ENCODE results near the gene ARHGAP33. TPM values are rescaled to one million over a fixed set of nuclear protein-coding genes. Genes with fewer than 3 reads are reported as not detected.
"Not testable (repeated sequence)": the region's sequence is repeated elsewhere in the genome, so short reads cannot be mapped to it uniquely, and the experiment has no call there.

ARHGAP33 gene
- total RNA-seq, 3 donors from 2014 or later, result 5.5 to 6.9 (median 6.2) TPM

DNA sequence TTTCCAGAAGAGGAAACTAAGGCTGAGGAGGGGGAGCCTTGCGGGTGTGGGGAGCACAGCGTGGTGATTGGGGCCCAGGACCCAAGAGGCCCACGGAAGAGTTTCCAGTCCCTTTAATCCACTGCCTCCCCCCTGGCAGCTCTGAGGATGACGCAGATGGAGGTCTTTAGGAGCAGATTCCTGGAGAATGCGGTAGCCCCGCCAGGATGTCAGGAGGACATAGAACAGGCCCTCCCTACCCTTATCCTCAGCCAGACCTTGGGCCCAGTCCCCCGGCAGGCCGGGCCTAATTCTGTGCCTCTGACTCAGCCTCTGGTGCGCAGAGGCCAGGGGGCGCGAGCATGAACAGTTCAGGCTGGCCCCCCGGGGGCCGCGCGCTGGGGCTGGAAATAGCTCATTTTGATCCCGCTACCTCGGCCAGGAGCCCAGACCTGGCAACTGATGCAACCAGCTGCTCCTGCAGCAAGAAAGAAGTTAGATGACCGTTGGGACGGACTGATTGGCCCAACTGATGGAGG is 18.1 kb upstream of the ARHGAP33 start:
- ATAC-seq, result peak in 1 of 2 donors; percentile 6
- no peak for DNase-seq
- H3K27me3 Mint-ChIP-seq (ENCODE audit: low read depth), result peaks cover 5% of the 10 kb centered on the region

DNA sequence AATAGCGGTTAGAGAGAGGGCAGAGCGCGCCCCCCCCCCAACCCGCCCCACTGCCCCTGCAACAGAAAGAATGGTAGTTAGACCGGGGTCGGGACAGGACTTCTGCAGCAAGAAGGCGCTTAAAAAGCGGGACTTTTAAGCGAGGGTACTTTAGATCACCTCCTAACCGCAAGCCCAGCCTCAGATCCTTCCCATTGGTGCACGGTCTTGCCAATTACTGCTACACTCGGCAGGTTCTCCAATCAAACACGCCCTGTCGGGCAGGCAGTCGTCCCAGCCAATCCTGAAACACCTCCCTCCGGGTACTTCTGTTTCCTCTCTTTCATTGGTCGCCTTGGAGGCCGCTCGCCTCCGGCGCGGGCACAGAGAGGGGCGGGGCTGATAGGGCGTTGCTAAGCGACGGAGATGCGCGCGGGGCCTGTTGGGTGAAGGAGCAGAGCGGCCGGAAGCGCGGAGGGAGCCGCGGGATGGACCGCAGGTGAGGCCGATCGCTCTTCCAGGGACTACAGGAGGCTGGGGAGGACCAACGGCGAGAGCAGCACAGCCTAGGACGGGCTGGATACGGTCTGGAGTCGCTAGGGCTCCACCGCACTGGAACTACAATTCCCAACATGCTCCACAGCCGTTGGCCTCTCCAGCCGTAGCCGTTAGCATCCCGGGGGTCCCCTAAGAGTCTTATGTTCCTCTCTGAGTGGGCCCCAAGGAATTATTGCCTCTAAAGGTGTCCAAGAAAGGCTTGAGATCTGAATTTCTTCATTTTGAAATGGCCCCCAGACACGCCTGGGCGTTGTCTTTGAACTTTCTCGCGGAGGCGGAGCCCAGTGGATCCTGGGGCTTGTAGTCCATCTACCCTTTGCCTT is 17.4 kb upstream of the ARHGAP33 start, which contains the start of gene PROSER3:
TSS of gene PROSER3 (plus strand) at position 428 of the 860 bp plus-strand sequence. CDS start at position 468, 40 bp downstream.
- peak; percentile 95 for DNase-seq
- Mint-ChIP-seq H3K4me3 (peak within 1 kb of the TSS; percentile 95), H3K9me3 (no peaks in the 10 kb centered on the region), H3K27me3 (ENCODE audit: low read depth) (peaks cover 5% of the 10 kb centered on the region), H3K4me1 (ENCODE audit: low read depth) (peaks cover 29% of the 10 kb centered on the region), H3K36me3 (ENCODE audit: insufficient read depth) (peaks cover 10% of the 10 kb centered on the region)
- peak; percentile 98 for ATAC-seq

More for the DNA sequence above, 18.1 kb upstream of the ARHGAP33 start:
- Mint-ChIP-seq H3K4me1 (ENCODE audit: low read depth) (peaks cover 29% of the 10 kb centered on the region), H3K4me3 (peak overlapping the region; percentile 95), H3K9me3 (no peaks in the 10 kb centered on the region), H3K36me3 (ENCODE audit: insufficient read depth) (peaks cover 10% of the 10 kb centered on the region)

DNA sequence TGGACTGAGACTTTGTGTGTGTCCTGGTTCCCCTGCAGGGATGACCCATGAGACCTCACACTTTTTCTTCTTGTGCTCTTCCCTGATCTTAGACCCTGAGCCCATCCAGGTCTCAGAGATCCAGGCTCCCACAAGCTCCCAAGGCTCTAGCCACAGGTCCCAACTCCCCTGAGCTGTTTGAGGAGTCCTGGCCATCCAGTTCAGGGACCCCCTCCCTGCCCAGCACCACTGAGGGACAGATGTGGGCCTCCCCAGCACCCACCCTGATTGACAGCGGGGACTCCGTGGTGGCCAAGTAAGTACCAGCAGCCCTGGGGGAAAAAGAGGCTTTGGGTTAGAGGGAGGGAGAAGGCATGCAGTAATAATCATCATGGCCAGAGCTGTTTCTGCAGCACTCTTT is 15.7 kb upstream of the ARHGAP33 start:
- DNase-seq, result no peak
- no peak for ATAC-seq
- Mint-ChIP-seq H3K27me3 (ENCODE audit: low read depth) (peaks cover 5% of the 10 kb centered on the region), H3K36me3 (ENCODE audit: insufficient read depth) (peaks cover 8% of the 10 kb centered on the region), H3K9me3 (no peaks in the 10 kb centered on the region), H3K4me3 (peak overlapping the region; percentile 59), H3K4me1 (ENCODE audit: low read depth) (peaks cover 29% of the 10 kb centered on the region)

DNA sequence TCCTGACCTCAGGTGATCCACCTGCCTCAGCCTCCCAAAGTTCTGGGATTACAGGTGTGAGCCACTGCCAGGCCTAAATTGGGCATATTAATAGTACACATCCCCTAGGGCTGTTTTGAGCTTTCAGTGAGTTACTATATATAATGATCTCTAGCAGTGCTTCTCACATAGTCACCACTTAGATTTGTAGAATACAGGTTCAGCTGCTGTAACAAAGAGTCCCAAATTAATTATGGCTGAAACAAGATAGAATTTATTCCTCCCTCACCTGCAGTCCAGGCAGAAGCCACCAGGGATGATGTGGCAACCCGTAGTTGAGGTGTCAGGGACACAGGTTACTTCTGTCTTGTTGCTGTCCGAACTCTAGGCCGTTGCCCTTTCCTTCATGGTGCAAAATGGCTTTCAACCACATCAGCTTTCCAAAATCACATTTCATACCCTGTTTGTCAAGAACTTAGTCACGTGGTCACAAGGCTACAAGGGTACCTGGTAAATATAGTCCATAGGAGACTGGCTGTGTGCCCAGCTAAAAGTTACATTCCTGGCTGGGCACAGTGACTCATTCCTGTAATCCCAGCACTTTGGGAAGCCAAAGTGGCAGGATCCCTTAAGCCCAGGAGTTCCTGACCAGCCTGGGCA is 14.5 kb upstream of the ARHGAP33 start:
- no peak for ATAC-seq
- Mint-ChIP-seq H3K9me3 (no peaks in the 10 kb centered on the region), H3K4me1 (ENCODE audit: low read depth) (peaks cover 25% of the 10 kb centered on the region), H3K27me3 (ENCODE audit: low read depth) (peaks cover 5% of the 10 kb centered on the region), H3K4me3 (no peak overlapping the region), H3K36me3 (ENCODE audit: insufficient read depth) (peaks cover 10% of the 10 kb centered on the region)
- DNase-seq, result no peak

DNA sequence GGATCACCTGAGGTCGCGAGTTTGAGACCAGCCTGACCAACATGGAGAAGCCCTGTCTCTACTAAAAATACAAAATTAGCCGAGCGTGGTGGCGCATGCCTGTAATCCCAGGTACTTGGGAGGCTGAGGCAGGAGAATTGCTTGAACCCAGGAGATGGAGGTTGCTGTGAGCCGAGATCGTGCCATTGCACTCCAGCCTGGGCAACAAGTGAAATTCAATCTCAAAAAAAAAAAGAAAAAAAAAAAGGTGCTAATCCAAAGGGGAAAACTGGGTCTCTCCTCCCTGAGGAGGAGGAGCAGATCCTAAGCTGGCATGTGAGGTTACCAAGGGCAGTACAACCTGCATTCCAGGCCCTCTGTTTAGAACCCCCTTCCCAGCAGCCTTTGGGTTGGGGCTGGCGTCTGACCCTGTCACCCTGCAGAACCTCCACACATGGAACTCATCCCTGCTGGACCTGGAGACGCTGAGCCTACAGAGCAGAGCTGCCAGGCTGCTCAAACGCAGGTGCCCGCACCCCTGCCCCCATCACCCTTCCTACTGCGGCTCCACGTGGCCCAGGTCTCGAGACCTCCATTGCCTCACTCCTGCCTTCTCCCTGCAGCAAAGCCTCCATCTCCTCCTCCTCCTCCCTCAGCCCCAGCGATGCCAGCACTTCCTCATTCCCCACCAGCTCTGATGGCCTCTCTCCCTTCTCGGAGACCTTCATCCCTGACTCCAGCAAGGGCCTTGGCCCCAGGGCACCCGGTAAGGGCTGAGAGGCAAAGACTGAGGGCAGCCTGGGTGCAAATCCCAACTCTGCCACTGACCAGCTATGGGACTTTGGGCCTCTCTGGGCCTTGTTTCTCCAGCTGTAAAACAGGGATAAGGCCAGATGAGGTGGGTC is 10.7 kb upstream of the ARHGAP33 start:
- peaks cover 16% of the 10 kb centered on the region for H3K36me3 Mint-ChIP-seq (ENCODE audit: insufficient read depth)
- H3K27me3 Mint-ChIP-seq (ENCODE audit: low read depth), result no peaks in the 10 kb centered on the region
- H3K4me1 Mint-ChIP-seq (ENCODE audit: low read depth), result no peaks in the 10 kb centered on the region
- no peaks in the 10 kb centered on the region for H3K9me3 Mint-ChIP-seq
- DNase-seq, result no peak
- ATAC-seq, result no peak
- H3K4me3 Mint-ChIP-seq, result no peak overlapping the region

DNA sequence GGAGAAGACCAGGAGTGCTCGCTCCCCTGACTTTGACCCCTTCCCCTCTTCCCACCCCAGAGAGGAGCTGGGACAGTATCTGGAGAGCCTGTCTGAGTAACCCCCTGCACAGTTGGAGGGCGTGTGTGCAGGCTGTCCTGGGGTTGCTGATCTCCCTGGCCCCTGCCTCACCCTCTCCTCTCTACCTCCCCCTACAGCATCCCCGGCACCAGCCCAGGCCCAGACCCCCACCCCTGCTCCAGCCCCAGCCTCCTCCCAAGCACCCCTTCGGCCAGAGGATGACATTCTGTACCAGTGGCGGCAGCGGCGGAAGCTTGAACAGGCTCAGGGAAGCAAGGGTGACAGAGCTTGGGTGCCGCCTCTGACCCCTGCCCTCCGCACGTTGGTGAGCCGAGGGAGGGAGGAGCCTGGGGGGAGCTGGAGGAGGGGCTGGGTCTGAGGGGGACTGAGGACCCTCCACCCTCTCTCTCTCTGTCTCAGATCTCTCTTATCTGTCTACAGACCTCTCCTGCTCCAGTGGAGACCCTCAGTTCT is 8.7 kb upstream of the ARHGAP33 start:
- Mint-ChIP-seq H3K4me3 (no peak overlapping the region), H3K36me3 (ENCODE audit: insufficient read depth) (peaks cover 14% of the 10 kb centered on the region), H3K4me1 (ENCODE audit: low read depth) (no peaks in the 10 kb centered on the region), H3K27me3 (ENCODE audit: low read depth) (no peaks in the 10 kb centered on the region), H3K9me3 (no peaks in the 10 kb centered on the region)
- ATAC-seq, result no peak
- DNase-seq, result no peak

DNA sequence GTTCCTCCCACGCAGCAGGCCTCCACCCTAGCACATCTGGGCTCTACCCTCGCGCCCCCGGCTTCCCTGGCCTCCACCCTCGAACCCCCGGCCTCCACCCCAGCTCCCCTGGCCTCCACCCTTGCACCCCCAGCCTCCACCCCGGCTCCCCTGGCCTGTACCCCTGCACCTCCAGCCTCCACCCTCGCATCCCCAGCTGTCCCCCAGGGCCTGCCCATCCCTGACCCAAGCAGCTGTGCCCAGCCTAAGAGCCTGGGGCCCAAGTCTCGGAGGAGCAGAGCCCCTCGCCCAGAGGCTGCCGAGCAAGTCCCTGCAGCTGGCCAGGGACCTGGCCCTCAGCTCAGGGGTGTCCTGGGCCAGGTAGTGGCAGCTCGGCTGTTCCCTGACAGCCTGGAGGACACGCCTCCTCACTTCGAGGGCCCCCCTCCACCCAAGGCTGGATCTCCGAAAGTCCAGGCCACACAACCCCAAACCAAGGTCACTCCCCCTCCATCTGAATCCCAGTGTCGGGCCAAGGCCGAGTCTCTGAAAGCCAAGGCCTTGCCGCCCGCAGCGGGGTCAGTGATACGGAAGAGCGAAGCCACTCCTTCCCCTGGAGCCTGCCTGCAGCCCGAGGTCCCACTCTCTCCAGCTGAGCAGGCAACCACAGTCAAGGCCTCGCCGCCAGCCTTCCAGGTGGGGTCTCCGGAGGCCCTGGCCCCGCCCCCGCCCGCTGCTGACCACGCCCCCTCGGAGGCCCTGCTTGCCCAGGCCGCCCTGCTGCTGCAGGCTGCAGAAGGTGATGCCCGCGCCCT is 7.9 kb upstream of the ARHGAP33 start:
- H3K36me3 Mint-ChIP-seq (ENCODE audit: insufficient read depth), result peaks cover 9% of the 10 kb centered on the region
- H3K4me1 Mint-ChIP-seq (ENCODE audit: low read depth), result no peaks in the 10 kb centered on the region
- ATAC-seq (peak in 1 of 2 donors; percentile 23), DNase-seq (no peak)
- no peaks in the 10 kb centered on the region for H3K27me3 Mint-ChIP-seq (ENCODE audit: low read depth)
- H3K4me3 Mint-ChIP-seq, result no peak overlapping the region
- H3K9me3 Mint-ChIP-seq, result no peaks in the 10 kb centered on the region

DNA sequence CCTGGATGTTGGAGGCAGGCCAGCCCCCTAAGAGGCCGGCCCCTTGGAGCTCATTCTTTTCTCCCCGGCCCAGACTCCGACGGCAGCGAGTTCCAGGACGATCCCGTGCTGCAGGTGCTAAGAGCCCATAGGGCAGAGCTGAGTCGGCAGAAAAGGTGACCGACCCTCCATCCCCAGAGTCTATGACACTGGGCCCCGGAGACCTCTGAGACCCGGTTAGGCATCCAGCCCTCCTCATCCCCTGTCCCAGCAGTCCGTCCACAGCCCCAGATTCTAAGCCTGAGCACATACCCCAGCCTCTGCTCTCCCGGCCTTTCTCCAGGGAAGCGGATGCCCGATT is 7.3 kb upstream of the ARHGAP33 start:
- H3K4me1 Mint-ChIP-seq (ENCODE audit: low read depth), result no peaks in the 10 kb centered on the region
- peaks cover 9% of the 10 kb centered on the region for H3K36me3 Mint-ChIP-seq (ENCODE audit: insufficient read depth)
- no peak for DNase-seq
- no peaks in the 10 kb centered on the region for H3K27me3 Mint-ChIP-seq (ENCODE audit: low read depth)
- ATAC-seq, result no peak
- no peak overlapping the region for H3K4me3 Mint-ChIP-seq
- H3K9me3 Mint-ChIP-seq, result no peaks in the 10 kb centered on the region

DNA sequence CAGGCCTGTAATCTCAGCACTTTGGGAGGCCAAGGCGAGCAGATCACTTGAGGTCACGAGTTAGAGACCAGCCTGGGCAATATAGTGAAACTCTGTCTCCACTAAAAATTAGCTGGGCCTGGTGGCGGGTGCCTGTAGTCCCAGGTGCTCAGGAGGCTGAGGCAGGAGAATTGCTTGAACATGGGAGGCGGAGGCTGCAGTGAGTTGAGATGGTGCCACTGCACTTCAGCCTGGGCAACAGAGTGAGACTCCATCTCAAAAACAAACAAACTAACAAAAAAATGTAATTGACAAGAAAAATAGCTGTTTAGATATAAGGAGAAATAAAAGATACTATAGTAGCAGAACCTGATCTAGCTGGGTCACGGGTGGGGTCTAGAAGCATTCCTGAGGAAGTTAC is 3.0 kb upstream of the ARHGAP33 start:
- not testable (repeated sequence) for H3K4me3 Mint-ChIP-seq; H3K27me3 Mint-ChIP-seq (ENCODE audit: low read depth); DNase-seq; ATAC-seq; H3K36me3 Mint-ChIP-seq (ENCODE audit: insufficient read depth); H3K9me3 Mint-ChIP-seq
- H3K4me1 Mint-ChIP-seq (ENCODE audit: low read depth), result peaks cover 19% of the 10 kb centered on the region

DNA sequence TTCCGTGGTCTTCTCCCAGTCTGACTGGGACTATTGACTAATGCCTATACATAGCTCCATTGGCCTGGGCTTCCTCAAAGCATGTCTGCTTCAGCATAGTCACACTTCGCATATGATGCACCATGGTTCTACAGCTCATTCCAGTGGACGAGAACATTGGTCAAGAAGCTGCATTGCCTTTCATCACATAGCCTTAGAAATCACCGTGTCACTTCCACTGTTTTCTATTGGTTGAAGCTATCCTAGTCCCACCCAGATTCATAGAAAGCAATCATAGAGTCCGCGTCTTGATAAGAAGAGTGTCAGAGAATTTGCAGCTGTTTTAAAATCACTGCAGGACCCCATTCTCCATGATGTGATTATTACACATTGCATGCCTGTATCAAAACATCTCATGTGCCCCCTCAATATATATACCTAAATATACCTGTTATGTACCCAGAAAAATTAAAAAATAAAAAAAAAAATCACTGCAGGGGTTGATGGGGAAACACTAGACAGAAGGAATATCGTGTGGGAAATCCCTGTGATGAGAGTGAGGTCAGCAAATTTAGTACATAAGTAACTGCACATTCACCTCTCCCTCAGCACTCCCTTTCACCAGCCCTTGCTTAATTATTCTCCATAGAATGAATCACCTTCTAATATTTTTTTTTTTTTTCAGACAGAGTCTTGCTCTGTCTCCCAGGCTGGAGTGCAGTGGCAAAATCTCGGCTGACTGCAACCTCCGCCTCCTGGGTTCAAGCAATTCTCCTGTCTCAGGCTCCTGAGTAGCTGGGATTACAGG is 2.2 kb upstream of the ARHGAP33 start:
- H3K9me3 Mint-ChIP-seq, result no peaks in the 10 kb centered on the region
- H3K4me3 Mint-ChIP-seq, result no peak overlapping the region
- peaks cover 4% of the 10 kb centered on the region for H3K36me3 Mint-ChIP-seq (ENCODE audit: insufficient read depth)
- no peak for DNase-seq
- H3K4me1 Mint-ChIP-seq (ENCODE audit: low read depth), result peaks cover 19% of the 10 kb centered on the region
- ATAC-seq, result no peak
- H3K27me3 Mint-ChIP-seq (ENCODE audit: low read depth), result no peaks in the 10 kb centered on the region

DNA sequence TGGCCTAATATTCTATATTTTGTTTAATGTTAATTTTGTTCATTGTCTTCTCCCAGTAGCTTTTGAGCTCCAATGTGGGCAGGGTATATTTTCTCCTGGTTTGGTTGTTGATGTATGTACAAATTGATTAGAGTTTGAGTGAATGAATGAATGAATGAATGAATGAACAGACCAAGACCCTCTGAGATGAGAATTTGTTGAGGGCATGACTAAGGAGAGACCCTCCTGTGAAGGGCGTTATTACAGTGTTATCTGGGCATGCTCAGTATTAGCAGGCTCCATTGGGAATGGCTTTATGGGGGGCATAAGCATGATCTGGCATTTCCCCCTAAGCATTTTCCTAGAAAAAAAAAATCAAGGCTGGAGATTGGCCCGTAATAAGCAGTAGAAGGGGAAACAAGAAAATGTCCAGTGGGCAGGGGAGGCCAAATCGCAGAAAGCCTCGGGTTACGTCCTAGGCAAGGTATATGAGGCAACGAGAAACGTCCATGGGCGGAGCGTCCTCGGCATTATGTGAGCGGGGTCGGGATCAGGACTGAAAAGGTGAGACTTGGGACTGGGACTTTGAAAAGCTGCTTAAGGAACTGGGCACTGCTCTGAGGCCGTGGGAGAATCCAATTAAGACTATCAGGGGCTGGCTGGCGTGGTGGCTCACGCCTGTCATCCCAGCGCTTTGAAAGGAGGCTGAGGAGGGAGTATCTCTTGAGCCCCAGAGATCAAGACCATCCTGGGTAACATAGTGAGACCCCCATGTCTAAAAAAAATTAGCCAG is 904 bp upstream of the ARHGAP33 start:
- H3K27me3 Mint-ChIP-seq (ENCODE audit: low read depth), result no peaks in the 10 kb centered on the region
- H3K4me3 Mint-ChIP-seq, result peak overlapping the region; percentile 71
- H3K36me3 Mint-ChIP-seq (ENCODE audit: insufficient read depth), result no peaks in the 10 kb centered on the region
- DNase-seq, result no peak
- peaks cover 19% of the 10 kb centered on the region for H3K4me1 Mint-ChIP-seq (ENCODE audit: low read depth)
- ATAC-seq, result no peak
- H3K9me3 Mint-ChIP-seq, result no peaks in the 10 kb centered on the region

DNA sequence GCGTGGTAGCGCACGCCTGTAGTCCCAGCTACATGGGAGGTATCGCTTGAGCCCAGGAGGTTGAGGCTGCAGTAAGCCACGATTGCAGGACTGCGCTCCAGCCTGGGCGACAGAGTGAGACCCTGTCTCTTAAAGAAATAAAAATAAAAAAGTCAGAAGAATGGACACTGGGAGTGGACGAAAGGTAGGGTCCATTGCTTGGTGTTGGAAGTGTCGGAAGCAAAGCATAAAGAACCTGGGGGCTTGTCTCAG is 392 bp upstream of the ARHGAP33 start:
- ATAC-seq, result no peak
- Mint-ChIP-seq H3K27me3 (ENCODE audit: low read depth) (no peaks in the 10 kb centered on the region), H3K4me1 (ENCODE audit: low read depth) (peaks cover 19% of the 10 kb centered on the region), H3K4me3 (peak overlapping the region; percentile 71), H3K9me3 (no peaks in the 10 kb centered on the region), H3K36me3 (ENCODE audit: insufficient read depth) (no peaks in the 10 kb centered on the region)
- no peak for DNase-seq

Data from activated T-cell treated with anti-CD3 and anti-CD28 coated beads, Interleukin-2, amount 50 U/mL, for 4 hours (primary cell).